DMS53 treated with DMSO at 0.1 percent for 48 hours (cell line): ENCODE results near the gene ZNF684.
"Not testable (repeated sequence)": the region's sequence is repeated elsewhere in the genome, so short reads cannot be mapped to it uniquely, and the experiment has no call there.

Experiments
- DNase-seq: peaks from one replicate; lab custom pipeline; 2025; ENCODE audit not compliant: unreplicated experiment; lab: John Stamatoyannopoulos, UW

ZNF684 gene

DNA sequence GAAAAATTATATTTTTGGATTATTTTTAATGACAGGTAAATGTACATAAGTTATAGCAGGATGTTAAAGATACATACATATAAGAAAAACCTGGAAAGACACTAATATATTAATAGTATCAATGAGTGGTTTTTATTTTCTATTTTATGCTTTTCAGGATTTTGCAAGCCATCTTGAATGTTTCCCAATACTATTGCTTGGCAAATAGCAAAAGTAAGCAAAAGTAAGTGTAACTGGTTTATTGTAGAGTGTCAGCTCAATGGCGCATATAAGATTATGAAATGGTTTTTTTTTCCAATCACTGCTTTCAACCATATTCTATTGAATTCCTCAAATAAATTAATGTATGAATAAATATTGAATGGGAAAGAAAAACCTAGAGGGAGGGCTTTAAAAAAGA lies 36.4 kb downstream of the ZNF684 start:
- no peak for DNase-seq

DNA sequence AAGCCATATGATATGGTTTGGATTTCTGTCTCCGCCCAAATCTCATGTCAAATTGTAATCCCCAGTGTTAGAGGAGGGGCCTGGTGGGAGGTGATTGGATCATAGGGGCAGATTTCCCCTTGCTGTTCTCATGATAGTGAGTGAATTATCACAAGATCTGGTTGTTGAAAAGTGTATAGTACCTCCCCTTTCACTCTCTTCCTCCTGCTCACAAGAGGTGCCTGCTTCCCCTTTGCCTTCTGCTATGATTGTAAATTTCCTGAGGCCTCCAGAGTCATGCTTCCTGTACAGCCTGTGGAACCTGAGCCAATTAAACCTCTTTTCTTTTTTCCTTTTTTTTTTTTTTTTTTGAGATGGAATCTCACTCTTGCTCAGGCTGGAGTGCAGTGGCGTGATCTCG lies 43.4 kb downstream of the ZNF684 start:
- DNase-seq = not testable (repeated sequence)

DNA sequence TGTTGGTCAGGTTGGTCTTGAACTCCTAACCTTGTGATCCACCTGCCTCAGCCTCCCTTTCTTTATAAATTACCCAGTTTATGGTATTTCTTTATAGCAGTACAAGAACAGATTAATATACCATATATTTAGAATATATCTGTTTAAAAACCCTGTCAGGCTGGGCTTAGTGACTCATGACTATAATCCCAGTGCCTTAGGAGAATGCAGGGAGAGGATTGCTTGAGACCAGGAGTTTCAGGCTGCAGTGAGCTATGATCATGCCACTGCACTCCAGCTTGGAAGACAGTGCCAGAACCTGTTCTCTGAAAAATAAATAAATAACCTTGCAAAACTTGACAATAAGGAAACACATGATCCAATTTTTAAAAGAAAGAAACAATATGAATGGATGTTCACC lies 43.9 kb downstream of the ZNF684 start:
- no peak for DNase-seq

DNA sequence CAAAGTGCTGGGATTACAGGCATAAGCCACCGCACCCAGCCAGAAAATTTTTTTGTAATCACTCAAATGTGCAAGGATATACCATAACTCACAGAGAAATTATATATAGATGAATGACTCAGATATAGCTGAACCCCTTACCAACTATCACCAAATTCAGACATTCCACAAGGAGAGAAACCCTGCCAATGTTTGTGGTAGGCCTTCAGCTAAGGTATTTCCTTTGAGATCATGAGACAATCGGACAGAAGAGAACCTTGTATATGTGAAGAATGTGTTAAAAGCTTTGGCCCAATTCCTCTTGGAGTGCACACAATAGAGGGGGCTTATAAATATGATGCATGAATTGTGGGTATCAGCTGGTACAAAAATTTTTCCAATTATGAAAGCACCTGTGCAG lies 50.7 kb downstream of the ZNF684 start:
- DNase-seq = no peak

DNA sequence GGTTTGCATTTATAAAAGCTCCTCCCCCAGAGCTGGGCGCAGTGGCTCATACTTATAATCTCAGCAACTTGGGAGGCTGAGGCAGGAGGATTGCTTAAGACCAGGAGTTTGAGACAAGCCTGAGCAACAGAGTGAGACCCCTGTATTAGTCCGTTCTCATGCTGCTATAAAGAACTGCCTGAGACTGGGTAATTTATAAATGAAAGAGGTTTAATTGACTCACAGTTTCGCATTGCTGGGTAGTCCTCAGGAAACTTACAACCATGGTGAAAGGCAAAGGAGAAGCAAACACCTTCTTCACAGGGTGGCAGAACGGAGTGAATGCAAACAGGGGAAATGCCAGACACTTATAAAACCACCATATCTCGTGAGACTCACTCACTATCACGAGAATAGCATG lies 52.5 kb downstream of the ZNF684 start:
- DNase-seq = no peak

DNA sequence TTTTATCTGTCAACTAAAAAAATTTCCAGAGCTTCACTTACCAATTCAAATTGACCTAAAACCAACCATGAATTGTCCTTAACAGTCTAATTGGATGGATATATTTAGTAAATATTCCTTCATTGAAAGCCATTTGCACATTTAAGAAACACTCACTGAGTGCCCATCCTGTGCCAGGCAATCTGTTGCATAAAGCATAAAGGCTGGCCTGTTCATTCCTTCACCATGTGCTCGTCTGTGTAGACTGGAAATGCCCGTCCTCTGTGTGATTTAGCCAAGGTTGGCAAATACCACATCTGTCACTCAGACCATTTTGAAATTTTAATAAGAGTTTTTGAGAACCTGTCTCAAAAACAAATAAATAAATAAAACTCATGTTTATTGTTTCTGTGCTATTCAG lies 57.1 kb downstream of the ZNF684 start:
- no peak for DNase-seq

DNA sequence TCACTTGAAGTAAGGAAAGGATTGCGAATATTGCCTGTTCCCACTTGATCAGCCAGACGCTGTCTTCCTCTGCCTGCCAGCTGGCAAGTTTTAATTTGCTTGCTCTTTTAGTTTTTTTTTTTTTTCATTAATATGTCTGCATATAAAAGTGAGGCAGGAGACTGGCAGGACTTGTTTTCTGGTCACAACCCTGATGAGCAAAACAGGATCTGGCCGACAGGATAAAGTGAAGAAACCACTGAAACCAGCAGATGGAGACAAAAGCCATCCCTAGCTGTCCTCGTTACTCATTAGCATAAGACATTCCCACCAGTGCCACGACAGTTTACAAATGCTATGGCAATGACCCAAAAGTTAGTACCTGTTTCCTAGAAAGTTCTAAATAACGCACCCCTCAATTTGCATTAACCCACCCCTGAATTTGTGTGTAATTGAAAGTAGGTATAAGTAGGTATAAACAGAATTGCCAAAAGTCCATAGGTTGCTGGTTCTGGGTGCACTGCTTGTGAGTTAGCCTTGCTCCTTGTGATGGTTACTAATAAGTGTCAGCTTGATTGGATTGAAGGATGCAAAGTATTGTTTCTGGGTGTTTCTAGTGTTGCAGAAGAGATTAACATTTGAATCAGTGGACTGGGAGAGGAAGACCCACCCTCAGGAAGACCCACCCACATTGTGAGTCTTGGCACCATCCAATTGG lies 60.8 kb downstream of the ZNF684 start:
- peak; percentile 27 for DNase-seq

DNA sequence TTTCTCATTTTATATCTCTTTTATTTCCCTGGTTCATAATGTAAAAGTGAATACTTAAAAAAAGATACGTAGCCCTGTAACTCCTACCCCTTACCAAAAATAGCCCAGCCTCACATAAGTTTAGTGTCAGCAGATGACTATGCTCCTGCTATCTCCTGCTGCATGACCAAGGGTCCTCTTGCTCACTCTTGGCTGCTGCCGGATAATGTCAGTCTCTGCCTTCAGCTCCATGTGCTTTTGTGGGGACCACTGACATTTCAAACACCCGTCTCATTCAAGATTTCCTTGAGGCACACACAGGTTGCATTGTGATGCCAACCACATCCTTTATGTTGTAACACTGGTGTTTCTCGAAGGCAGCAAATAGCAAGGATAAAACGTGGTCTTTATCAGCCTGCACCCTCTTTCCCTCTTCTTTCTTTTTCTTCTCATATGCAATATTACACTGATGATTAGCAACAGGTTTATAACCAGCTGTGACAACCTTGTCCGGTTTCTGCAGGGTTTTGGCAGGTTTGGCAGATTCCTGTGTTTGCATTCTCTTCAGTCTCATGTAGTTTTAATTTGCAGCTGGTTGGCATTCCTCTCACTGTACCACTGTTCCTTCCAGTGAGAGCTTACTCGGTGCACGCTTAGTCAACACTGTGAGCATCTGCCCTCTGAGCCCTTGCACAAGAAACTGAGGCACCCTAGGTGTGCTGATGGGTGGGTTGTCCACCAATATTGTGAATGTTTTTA lies 62.2 kb downstream of the ZNF684 start:
- DNase-seq = no peak

DNA sequence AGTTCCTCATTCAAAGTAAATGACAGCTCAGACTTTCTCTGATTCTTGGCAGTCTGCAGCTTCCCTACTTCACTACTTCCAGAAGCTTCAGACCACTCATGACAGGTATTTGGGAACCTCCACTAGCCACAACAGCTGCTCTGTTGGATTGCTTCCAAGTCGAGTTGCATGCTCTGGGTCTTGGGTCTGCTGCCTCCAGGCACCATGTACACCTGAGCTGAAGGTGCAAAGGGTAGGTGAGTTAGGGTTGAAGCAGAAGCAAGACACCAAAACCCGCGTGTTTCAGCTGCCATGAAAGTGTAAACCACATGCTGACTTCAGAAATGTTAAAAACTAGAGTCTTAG lies 62.7 kb downstream of the ZNF684 start:
- no peak for DNase-seq

DNA sequence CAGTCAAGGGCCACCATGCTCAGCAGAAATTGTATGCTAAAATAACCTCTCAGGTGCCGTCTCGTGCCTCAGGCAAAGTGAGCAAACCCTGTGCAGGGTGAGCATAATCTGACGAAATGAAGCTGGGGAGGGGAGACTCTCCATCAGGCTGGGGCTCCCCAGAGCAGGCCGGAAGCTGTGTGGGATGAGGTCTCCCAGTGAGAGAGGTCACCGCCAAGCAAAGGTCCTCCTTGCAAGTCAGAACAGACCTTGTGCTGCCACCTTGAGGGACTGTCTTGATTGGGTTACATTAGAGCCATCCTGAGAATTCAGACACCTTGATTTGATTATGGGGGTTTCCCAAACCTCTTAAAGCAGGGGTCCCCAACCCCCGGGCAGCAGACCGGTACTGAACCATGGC lies 64.2 kb downstream of the ZNF684 start:
- no peak for DNase-seq
